GM21526 (cell line): ENCODE results near the gene RGS14.

Experiments
- ATAC-seq: cut with Tn5 transposase; IDR thresholded peaks from one replicate; pipeline ENCODE4 v1.9.1; 2021; ENCODE audit warnings: moderate library complexity; ENCODE audit not compliant: unreplicated experiment, low FRiP score

The RGS14 gene

GRCh38 chr5:177357459-177358351, at the start of gene RGS14:
Gene RGS14 (plus strand): TSS chr5:177357924. CDS start chr5:177358025, 101 bp downstream.
- ATAC-seq = peak; percentile 82

GRCh38 chr5:177308740-177309139, 49.0 kb upstream of the RGS14 start:
- no peak for ATAC-seq

GRCh38 chr5:177309351-177310191, 48.2 kb upstream of the RGS14 start:
- ATAC-seq = no peak

GRCh38 chr5:177310332-177310731, 47.4 kb upstream of the RGS14 start:
- no peak for ATAC-seq

- ATAC-seq = no peak
Measured at GRCh38 chr5:177310757-177311391, 46.9 kb upstream of the RGS14 start.

GRCh38 chr5:177311392-177311722, 46.4 kb upstream of the RGS14 start:
- peak; percentile 2 for ATAC-seq

- ATAC-seq = peak; percentile 62
Measured at GRCh38 chr5:177311723-177312648, 45.7 kb upstream of the RGS14 start, which contains the start of gene MXD3. Gene MXD3 (minus strand): TSS chr5:177311898. CDS start chr5:177311830, 68 bp downstream.

GRCh38 chr5:177312649-177313181, 45.0 kb upstream of the RGS14 start:
- ATAC-seq = peak; percentile 28

GRCh38 chr5:177313561-177314259, 44.0 kb upstream of the RGS14 start:
- ATAC-seq = no peak

GRCh38 chr5:177314376-177315342, 43.1 kb upstream of the RGS14 start:
- no peak for ATAC-seq

GRCh38 chr5:177315411-177315810, 42.3 kb upstream of the RGS14 start:
- no peak for ATAC-seq

GRCh38 chr5:177316005-177316404, 41.7 kb upstream of the RGS14 start:
- ATAC-seq = no peak

- ATAC-seq = no peak
Measured at GRCh38 chr5:177317959-177318377, 39.8 kb upstream of the RGS14 start.

GRCh38 chr5:177319913-177320588, 37.7 kb upstream of the RGS14 start:
- ATAC-seq = no peak

- no peak for ATAC-seq
Measured at GRCh38 chr5:177320879-177321278, 36.8 kb upstream of the RGS14 start.

GRCh38 chr5:177325868-177326381, 31.8 kb upstream of the RGS14 start:
- no peak for ATAC-seq
